ENCODE measurements around the gene SFXN2. TPM values are rescaled to one million over a fixed set of nuclear protein-coding genes. Genes with fewer than 3 reads are reported as not detected.
A peak's percentile ranks its signal among the peaks of the same experiment; 100 is the strongest.

SFXN2 gene
- total RNA-seq, 1 donor from 2014 or later, result 1.6 TPM

GRCh38 chr10:102791754-102792395 is 77.4 kb downstream of the SFXN2 start:
- Histone ChIP-seq H3K4me1 (peaks cover 99% of the 10 kb centered on the region), H3K4me3 (no peak overlapping the region), H3K27me3 (ENCODE audit: low read depth) (no peaks in the 10 kb centered on the region), H3K36me3 (no peaks in the 10 kb centered on the region), H3K9me3 (replicated peaks) (no peaks in the 10 kb centered on the region), H3K27ac (replicated peaks) (peak overlapping the region; percentile 89)
- no peak for DNase-seq
- no peak for TF ChIP-seq CTCF (IDR thresholded peaks at IDR 0.05; ENCODE audit: borderline replicate concordance)
- intact Hi-C loops (cut with micrococcal nuclease), result no loop called here

Other genes with a start within 250 kb of the SFXN2 start
- 103 TPM for gene ACTR1A, start 211.9 kb upstream of the SFXN2 start, total RNA-seq
- 7.9 TPM for gene SUFU, start 210.7 kb upstream of the SFXN2 start, total RNA-seq
- 95.1 TPM for gene TRIM8, start 70.2 kb upstream of the SFXN2 start, total RNA-seq
- 13.4 TPM for gene ARL3, start 239 bp upstream of the SFXN2 start, total RNA-seq
- 22.6 TPM for gene WBP1L, start 29.3 kb downstream of the SFXN2 start, total RNA-seq
- gene CYP17A1, start 122.8 kb downstream of the SFXN2 start, total RNA-seq, result not detected
- 14.4 TPM for gene BORCS7, start 139.6 kb downstream of the SFXN2 start, total RNA-seq
- 17.2 TPM for gene AS3MT, start 154.8 kb downstream of the SFXN2 start, total RNA-seq
- 3.3 TPM for gene CNNM2, start 203.7 kb downstream of the SFXN2 start, total RNA-seq

All from left ventricle myocardium inferior (tissue), 1 donor.